GM19438 (cell line): Measurements from ENCODE around the gene SIL1.
"Not testable (repeated sequence)": the region's sequence is repeated elsewhere in the genome, so short reads cannot be mapped to it uniquely, and the experiment has no call there.

Source experiments
- ATAC-seq: cut with Tn5 transposase; IDR thresholded peaks from one replicate; pipeline ENCODE4 v1.9.1; 2021; ENCODE audit warnings: low read depth; ENCODE audit not compliant: unreplicated experiment

Gene SIL1

GRCh38 chr5:139078345-139078744 is 119.8 kb downstream of the SIL1 start:
- no peak for ATAC-seq

GRCh38 chr5:139077899-139078298 is 120.3 kb downstream of the SIL1 start:
- no peak for ATAC-seq

GRCh38 chr5:139076111-139076510 is 122.1 kb downstream of the SIL1 start:
- no peak for ATAC-seq

- ATAC-seq, result no peak
Measured at GRCh38 chr5:139075066-139076050, 122.8 kb downstream of the SIL1 start.

- not testable (repeated sequence) for ATAC-seq
Measured at GRCh38 chr5:139073956-139074355, 124.2 kb downstream of the SIL1 start.

- ATAC-seq, result no peak
Measured at GRCh38 chr5:139068494-139069151, 129.5 kb downstream of the SIL1 start.

GRCh38 chr5:139068060-139068459 is 130.1 kb downstream of the SIL1 start:
- ATAC-seq, result no peak

GRCh38 chr5:139065306-139065705 is 132.9 kb downstream of the SIL1 start:
- no peak for ATAC-seq

GRCh38 chr5:139064613-139065012 is 133.6 kb downstream of the SIL1 start:
- ATAC-seq, result no peak

- ATAC-seq, result no peak
Measured at GRCh38 chr5:139063664-139064054, 134.5 kb downstream of the SIL1 start.

- no peak for ATAC-seq
Measured at GRCh38 chr5:139062910-139063663, 135.1 kb downstream of the SIL1 start.

GRCh38 chr5:139061856-139062255 is 136.3 kb downstream of the SIL1 start:
- ATAC-seq, result no peak

GRCh38 chr5:139061274-139061673 is 136.9 kb downstream of the SIL1 start:
- ATAC-seq, result no peak

GRCh38 chr5:139058121-139058520 is 140.0 kb downstream of the SIL1 start:
- ATAC-seq, result no peak

- not testable (repeated sequence) for ATAC-seq
Measured at GRCh38 chr5:139057045-139057939, 140.9 kb downstream of the SIL1 start.

- no peak for ATAC-seq
Measured at GRCh38 chr5:139052975-139053374, 145.2 kb downstream of the SIL1 start.

- no peak for ATAC-seq
Measured at GRCh38 chr5:139051392-139051791, 146.8 kb downstream of the SIL1 start.

- ATAC-seq, result no peak
Measured at GRCh38 chr5:139050432-139050831, 147.7 kb downstream of the SIL1 start.

GRCh38 chr5:139049780-139050179 is 148.4 kb downstream of the SIL1 start:
- ATAC-seq, result no peak

- no peak for ATAC-seq
Measured at GRCh38 chr5:139046551-139046950, 151.6 kb downstream of the SIL1 start.
